HG02938 (cell line): ENCODE results near the gene ZNF341.
"Not testable (repeated sequence)": the region's sequence is repeated elsewhere in the genome, so short reads cannot be mapped to it uniquely, and the experiment has no call there.

Experiments used
- ATAC-seq: cut with Tn5 transposase; IDR thresholded peaks from one replicate; pipeline ENCODE4 v1.9.1; 2021; ENCODE audit warnings: mild to moderate bottlenecking, moderate library complexity; ENCODE audit not compliant: unreplicated experiment

The ZNF341 gene

GRCh38 chr20:33731693-33732165 is at the start of gene ZNF341:
Gene ZNF341, plus strand, starts transcription at chr20:33731996. Its CDS starts 26 bp downstream, at chr20:33732022.
- peak; percentile 61 for ATAC-seq

DNA sequence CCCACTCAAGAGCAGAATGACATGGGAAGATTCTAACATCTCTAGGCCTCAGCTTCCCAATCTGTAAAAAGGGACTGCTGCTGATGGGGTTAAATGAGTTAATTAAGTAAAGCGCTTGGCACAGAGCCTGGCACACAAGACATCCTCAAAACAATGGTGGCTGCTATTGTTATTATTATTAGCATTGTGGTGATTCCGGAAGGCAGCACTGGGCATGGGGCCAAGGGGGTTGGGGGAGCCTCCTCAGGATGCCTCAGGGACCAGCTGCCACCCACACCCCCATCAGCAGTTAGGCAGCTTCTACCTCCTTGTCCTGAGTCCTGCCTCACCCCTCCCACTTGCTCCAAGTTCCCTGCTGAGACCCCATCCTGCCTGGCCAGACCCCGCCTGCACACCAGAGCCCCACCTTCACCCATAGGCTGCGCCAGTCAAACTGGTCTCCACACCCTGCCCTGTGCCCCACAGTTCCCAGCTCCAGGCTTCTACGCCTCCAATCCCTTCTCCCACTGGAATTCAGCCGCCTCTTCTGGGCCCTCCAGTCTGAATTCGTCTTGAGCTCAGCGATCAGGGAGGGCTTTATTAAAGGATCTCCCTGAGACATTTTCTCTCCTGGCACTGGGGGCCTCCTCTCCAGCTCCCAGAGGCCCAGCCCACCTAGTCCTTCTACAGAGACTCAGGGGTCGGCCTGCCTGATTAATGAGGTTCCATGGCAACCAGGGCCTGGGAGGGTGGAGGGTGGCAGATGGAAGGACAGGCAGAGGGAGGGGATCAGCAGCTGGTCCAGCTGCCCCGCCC is 47.1 kb upstream of the ZNF341 start:
- ATAC-seq = no peak

- peak; percentile 37 for ATAC-seq
These were observed 46.3 kb upstream of the ZNF341 start for GRCh38 chr20:33685328-33686099.

DNA sequence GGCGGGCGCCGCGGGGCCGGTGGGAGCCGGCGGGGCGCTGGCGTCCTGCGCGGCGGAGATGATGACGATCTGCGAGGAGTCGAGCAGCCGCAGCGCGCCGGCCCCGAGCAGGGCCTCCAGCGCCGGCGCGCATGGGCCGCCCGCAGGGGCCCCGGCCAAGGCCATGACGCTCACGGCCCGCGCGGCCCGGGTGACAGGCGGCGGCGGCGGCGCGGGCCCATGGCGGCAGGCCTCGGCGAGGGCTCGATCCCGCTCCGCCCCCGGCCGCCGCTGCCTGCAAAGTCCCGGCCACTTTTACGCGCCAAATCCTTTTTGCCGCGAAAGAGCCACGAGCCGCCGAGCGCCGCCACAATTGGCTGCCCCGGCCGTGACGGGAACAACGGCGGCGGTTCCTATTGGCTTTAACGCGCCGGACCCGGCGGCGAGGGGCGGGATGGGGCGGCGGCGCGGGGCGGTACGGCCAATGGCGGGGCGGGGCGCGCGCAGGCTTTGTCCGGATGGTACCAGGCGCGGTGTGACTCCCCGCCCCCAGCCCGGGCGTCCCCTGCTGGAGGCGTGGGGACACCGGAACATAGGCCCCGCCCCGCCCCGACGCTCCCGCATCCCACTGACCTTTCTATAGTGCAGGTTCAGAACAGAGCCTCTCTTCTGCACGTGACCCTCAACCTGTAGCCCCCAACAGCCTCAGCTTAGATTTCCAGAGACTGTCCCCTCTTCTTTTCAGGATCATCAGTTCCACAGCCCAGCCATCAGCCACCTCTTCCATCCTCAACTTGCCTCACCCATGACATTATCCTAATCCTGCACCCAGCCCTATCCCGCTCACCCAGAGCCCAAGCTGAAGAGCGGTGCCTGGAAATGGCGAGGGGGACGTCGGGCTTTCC is 45.5 kb upstream of the ZNF341 start, which contains the start of gene E2F1:
Gene E2F1, minus strand, starts transcription at position 286 of the 884 bp plus-strand sequence. Its CDS starts 121 bp downstream, at position 165.
- ATAC-seq = peak; percentile 71

- no peak for ATAC-seq
These were observed 44.8 kb upstream of the ZNF341 start for GRCh38 chr20:33686984-33687366.

GRCh38 chr20:33687370-33687915 is 44.4 kb upstream of the ZNF341 start:
- ATAC-seq = no peak

- ATAC-seq = no peak
These were observed 43.5 kb upstream of the ZNF341 start for GRCh38 chr20:33687993-33688937.

- ATAC-seq = no peak
These were observed 42.8 kb upstream of the ZNF341 start for GRCh38 chr20:33688938-33689424.

DNA sequence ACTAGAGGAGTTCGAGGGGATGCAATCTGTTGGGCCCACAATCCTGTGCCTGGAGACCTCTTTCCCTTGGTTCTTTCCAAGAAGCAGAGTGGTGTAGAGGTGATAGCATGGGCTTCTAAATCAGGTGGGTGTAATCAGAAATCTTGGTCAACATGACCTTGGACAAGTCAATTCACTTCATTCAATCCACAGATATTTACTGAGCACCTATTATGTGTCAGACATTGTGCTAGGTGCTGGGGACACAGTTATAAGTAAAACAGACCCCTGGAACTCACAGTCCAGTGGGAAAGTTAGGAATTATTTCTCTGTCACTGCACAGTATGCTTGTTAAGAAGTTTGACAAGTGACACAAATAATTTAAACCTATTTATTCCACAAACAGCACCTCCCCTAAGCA is 42.3 kb upstream of the ZNF341 start:
- ATAC-seq = no peak

- ATAC-seq = no peak
These were observed 41.8 kb upstream of the ZNF341 start for GRCh38 chr20:33689973-33690372.

DNA sequence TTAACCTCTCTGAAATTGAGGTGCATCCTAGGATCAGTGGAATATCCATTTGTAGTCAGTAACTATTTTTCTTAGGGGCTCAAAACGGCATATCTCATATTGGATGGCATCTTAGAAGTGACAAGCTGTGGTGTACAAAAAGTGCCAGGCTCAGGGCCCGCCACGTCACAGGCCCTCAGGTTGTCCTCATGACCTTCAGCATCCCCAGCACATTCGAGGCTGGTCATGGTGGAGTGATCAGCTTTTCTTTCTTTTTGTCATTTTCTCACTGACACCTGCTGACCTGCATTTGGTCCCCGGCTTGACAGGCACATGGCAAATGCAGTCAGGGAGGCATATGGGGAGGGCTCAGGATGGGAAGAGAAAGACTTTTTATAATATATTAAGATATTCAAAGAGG is 38.5 kb upstream of the ZNF341 start:
- no peak for ATAC-seq

DNA sequence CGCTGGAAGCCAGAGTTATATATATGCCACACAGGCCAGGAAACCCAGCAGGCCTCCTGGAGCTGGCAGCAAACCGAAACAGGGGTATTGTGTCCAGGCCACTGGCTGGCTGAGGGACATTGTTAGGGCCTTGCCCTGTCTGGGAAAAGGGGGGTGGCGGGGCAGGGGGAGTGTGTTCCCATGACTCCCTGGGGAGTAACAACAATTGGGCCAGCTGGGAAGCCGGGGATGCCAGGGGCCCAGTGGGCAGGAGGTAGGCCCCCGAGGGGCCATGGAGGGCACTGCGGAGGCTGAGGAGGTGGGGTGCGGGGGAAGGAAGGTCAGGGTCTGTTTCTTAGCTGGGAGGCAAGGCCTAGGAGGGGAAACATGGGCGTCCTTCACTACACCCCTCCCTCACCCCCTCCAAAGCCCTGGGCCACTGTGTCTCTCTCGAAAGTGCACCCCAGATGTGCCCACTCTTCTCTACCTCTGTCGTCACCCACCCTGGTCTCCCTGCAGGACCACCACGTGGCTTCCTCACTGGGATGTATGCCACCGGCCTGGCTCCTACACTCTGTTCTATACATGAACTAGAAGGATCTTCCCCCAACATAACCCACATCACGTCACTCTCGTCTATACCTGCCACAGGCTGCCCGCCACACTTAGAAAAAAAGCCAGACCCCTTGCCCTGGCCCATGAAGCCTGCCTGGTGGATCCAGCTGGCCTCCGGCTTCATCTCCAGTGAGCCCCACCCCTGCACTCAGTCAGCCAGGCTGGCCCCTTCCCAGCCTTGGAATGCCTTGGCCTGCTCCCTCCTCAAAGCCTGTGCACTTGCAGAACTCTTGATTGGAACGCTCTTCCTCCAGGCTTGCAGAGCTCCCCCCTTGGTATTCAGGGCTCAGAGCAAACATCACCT is 37.8 kb upstream of the ZNF341 start:
- no peak for ATAC-seq

- ATAC-seq = no peak
These were observed 37.2 kb upstream of the ZNF341 start for GRCh38 chr20:33694639-33695012.

- ATAC-seq = no peak
These were observed 35.3 kb upstream of the ZNF341 start for GRCh38 chr20:33696448-33696847.

GRCh38 chr20:33697129-33697528 is 34.7 kb upstream of the ZNF341 start:
- ATAC-seq = no peak

GRCh38 chr20:33698966-33699365 is 32.8 kb upstream of the ZNF341 start:
- ATAC-seq = not testable (repeated sequence)

DNA sequence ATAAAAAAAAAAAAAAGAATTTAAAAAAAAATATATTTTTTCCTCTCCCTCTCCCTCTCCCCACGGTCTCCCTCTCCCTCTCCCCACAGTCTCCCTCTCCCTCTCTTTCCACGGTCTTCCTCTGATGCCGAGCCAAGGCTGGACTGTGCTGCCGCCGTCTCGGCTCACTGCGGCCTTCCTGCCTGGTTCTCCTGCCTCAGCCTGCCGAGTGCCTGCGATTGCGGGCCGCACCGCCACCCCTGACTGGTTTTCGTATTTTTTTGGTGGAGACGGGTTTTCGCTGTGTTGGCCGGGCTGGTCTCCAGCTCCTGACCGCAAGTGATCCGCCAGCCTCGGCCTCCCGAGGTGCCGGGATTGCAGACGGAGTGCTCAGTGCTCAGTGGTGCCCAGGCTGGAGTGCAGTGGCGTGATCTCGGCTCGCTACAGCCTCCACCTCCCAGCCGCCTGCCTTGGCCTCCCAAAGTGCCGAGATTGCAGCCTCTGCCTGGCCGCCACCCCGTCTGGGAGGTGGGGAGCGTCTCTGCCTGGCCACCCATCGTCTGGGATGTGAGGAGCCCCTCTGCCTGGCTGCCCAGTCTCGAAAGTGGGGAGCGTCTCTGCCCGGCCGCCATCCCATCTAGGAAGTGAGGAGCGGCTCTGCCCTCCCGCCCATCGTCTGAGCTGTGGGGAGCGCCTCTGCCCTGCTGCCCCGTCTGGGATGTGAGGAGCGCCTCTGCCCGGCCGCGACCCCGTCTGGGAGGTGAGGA is 30.9 kb upstream of the ZNF341 start:
- ATAC-seq = not testable (repeated sequence)
